Measurements from ENCODE around the gene C1orf159. TPM values are rescaled to one million over a fixed set of nuclear protein-coding genes. Genes with fewer than 3 reads are reported as not detected.
"Not testable (repeated sequence)": the region's sequence is repeated elsewhere in the genome, so short reads cannot be mapped to it uniquely, and the experiment has no call there.

The C1orf159 gene
- total and polyA plus RNA-seq, 12 donors = 0.55 to 54.3 (median 11.3) TPM

GRCh38 chr1:1101503-1101902 is 14.4 kb downstream of the C1orf159 start:
- H3K4me1 ChIP-seq (replicated peaks in 1 of 2) = no peaks in the 10 kb centered on the region
- WGBS, 4 donors = 79 to 94% (median 87%) methylated on average over 7 of the region's 7 CpGs
- H3K36me3 ChIP-seq (replicated peaks in 1 of 2) = no peaks in the 10 kb centered on the region
- no peaks in the 10 kb centered on the region for H3K27me3 ChIP-seq
- no peaks in the 10 kb centered on the region for H3K9me3 ChIP-seq (replicated peaks in 1 of 3)
- H3K4me3 ChIP-seq = no peak overlapping the region
- no peak overlapping the region for H3K27ac ChIP-seq
- peak in 2 of 7 donors; percentile 6 to 7 for DNase-seq
- TF ChIP-seq POLR2A (IDR thresholded peaks at IDR 0.05) = no peak
- intact Hi-C loops (cut with DNase I) = no loop called here

DNA sequence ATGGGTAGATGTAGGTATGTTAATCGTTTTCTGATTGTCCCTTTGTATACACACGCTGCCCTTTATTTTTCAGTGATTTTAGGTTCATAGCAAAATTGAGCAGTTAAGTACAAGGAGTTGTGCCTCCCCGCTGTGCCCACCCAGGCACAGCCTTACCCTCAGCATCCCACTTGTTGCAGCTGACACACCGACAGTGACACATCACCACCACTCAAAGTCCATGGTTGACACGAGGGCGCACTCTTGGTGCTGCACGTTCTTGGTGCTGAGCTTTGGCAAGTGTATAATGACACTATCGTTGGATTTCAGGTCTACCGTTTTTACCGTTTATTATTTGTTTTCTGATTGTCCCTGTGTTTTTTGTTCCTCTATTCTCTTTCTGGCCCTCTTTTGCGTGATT is 15.6 kb downstream of the C1orf159 start:
- no peak for DNase-seq
- Histone ChIP-seq H3K4me1 (replicated peaks in 1 of 2) (no peaks in the 10 kb centered on the region), H3K27me3 (no peaks in the 10 kb centered on the region), H3K27ac (no peak overlapping the region), H3K36me3 (replicated peaks in 1 of 2) (no peaks in the 10 kb centered on the region), H3K4me3 (no peak overlapping the region), H3K9me3 (replicated peaks in 1 of 3) (no peaks in the 10 kb centered on the region)
- intact Hi-C loops (cut with DNase I) = no loop called here
- TF ChIP-seq POLR2A (IDR thresholded peaks at IDR 0.05) = no peak
- WGBS, 4 donors = 94 to 97% (median 96%) methylated on average over 11 of the region's 11 CpGs

DNA sequence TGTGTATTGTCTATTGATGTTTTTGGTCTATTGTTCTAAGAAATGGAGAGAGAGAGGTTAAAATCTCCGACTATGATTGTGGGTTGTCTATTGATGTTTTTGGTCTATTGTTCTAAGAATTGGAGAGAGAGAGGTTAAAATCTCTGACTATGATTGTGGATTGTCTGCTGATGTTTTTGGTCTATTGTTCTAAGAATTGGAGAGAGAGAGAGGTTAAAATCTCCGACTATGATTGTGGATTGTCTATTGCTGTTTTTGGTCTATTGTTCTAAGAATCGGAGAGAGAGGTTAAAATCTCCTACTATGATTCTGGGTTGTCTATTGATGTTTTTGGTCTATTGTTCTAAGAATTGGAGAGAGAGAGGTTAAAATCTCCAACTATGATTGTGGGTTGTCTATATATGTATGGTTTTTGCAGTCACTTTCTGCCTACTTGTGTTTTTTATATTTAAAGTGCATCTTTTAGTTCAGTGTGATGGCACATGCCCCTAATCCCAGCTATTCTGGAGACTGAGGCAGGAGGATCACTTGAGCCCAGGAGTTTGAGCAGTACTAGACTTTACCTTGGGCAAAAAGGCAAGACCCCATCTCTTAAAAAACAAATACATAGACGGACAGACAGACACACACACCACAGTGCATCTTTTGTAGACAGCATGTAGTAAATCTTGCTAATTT is 16.2 kb downstream of the C1orf159 start:
- TF ChIP-seq, protein P1, sequence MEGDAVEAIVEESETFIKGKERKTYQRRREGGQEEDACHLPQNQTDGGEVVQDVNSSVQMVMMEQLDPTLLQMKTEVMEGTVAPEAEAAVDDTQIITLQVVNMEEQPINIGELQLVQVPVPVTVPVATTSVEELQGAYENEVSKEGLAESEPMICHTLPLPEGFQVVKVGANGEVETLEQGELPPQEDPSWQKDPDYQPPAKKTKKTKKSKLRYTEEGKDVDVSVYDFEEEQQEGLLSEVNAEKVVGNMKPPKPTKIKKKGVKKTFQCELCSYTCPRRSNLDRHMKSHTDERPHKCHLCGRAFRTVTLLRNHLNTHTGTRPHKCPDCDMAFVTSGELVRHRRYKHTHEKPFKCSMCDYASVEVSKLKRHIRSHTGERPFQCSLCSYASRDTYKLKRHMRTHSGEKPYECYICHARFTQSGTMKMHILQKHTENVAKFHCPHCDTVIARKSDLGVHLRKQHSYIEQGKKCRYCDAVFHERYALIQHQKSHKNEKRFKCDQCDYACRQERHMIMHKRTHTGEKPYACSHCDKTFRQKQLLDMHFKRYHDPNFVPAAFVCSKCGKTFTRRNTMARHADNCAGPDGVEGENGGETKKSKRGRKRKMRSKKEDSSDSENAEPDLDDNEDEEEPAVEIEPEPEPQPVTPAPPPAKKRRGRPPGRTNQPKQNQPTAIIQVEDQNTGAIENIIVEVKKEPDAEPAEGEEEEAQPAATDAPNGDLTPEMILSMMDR (IDR thresholded peaks at IDR 0.05) = no peak
- TF ChIP-seq POLR2A (IDR thresholded peaks at IDR 0.05) = no peak
- Histone ChIP-seq H3K9me3 (replicated peaks in 1 of 3) (no peaks in the 10 kb centered on the region), H3K4me1 (replicated peaks in 1 of 2) (no peaks in the 10 kb centered on the region), H3K4me3 (no peak overlapping the region), H3K27me3 (no peaks in the 10 kb centered on the region), H3K27ac (no peak overlapping the region), H3K36me3 (replicated peaks in 1 of 2) (no peaks in the 10 kb centered on the region)
- intact Hi-C loops (cut with DNase I) = no loop called here
- no peak for DNase-seq
- WGBS, 4 donors = 74 to 94% (median 87%) methylated on average over 4 of the region's 4 CpGs

GRCh38 chr1:1098681-1099421 is 17.0 kb downstream of the C1orf159 start:
- H3K27ac ChIP-seq = no peak overlapping the region
- H3K4me3 ChIP-seq = no peak overlapping the region
- no peak for DNase-seq
- H3K9me3 ChIP-seq (replicated peaks in 1 of 3) = no peaks in the 10 kb centered on the region
- WGBS, 4 donors = 82 to 94% (median 90%) methylated on average over 18 of the region's 18 CpGs
- no peaks in the 10 kb centered on the region for H3K27me3 ChIP-seq
- intact Hi-C loops (cut with DNase I) = no loop called here
- TF ChIP-seq, protein P1 (IDR thresholded peaks at IDR 0.05) = no peak
- TF ChIP-seq POLR2A (IDR thresholded peaks at IDR 0.05) = no peak
- no peaks in the 10 kb centered on the region for H3K4me1 ChIP-seq (replicated peaks in 1 of 2)
- H3K36me3 ChIP-seq (replicated peaks in 1 of 2) = no peaks in the 10 kb centered on the region

DNA sequence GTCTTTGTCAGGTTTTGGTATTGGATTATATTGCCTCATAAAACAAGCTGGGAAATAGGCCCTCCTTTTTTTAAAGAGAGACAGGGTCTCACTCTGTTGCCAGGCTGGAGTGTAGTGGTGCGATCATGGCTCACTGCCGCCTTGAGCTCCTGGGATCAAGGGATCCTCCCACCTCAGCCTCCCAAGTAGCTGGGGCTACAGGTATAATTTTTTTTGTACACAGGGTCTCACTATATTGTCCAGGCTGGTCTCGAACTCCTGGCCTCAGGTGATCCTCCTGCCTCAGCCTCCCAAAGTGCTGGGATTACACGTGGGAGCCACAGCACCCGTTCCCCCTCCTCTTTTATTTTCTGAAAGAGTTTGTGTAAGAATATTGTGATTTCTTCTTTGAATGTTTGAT is 19.8 kb downstream of the C1orf159 start:
- H3K27me3 ChIP-seq; DNase-seq; H3K4me1 ChIP-seq (replicated peaks in 1 of 2); H3K9me3 ChIP-seq (replicated peaks in 1 of 3); H3K36me3 ChIP-seq (replicated peaks in 1 of 2); H3K27ac ChIP-seq; H3K4me3 ChIP-seq; intact Hi-C loops (cut with DNase I): not testable (repeated sequence)
- 94 to 99% (median 96%) methylated on average over 5 of the region's 5 CpGs for WGBS, 4 donors
